Natural killer cell (primary cell): ENCODE measurements around the gene FER. TPM values are rescaled to one million over a fixed set of nuclear protein-coding genes. Genes with fewer than 3 reads are reported as not detected.

ENCODE experiments used
- ATAC-seq, 3 donors: fragments of 150-1000 bp in 2 of 3; fragments of 200-7000 bp in 1 of 3; cut with Tn5 transposase; 1 replicate in 1 of 3; 2 replicates in 2 of 3; pipeline ENCODE4 v1.10.0; 2021; ENCODE audit warnings: mild to moderate bottlenecking in 2 of 3, moderate library complexity in 2 of 3
- DNase-seq, 2 donors: peaks; one replicate each; pipeline versions ENCODE4 v3.0.0 to v3.0.0-alpha.2; 2013 to 2021; ENCODE audit warnings: mixed read lengths in 1 of 2
- H3K27ac ChIP-seq: one replicate; pipeline ENCODE4 v1.5.1; 2013; ENCODE audit warnings: mild to moderate bottlenecking, low read length
- H3K27me3 ChIP-seq: one replicate; pipeline ENCODE4 v1.6.1; 2013; ENCODE audit warnings: low read length; ENCODE audit not compliant: control insufficient read depth, insufficient read depth
- H3K36me3 ChIP-seq: one replicate; pipeline ENCODE4 v1.6.1; 2013; ENCODE audit warnings: low read length; ENCODE audit not compliant: control insufficient read depth, insufficient read depth
- H3K4me1 ChIP-seq: one replicate; pipeline ENCODE4 v1.6.1; 2013; ENCODE audit warnings: low read length; ENCODE audit not compliant: control insufficient read depth, insufficient read depth
- H3K4me3 ChIP-seq: one replicate; pipeline ENCODE4 v1.5.1; 2013; ENCODE audit warnings: low read length
- H3K9me3 ChIP-seq: one replicate; pipeline ENCODE4 v1.6.1; 2013; ENCODE audit warnings: low read length; ENCODE audit not compliant: control insufficient read depth, insufficient read depth
- H3K27ac Mint-ChIP-seq, 2 donors: one replicate each; pipeline ENCODE4 v1.8.0; 2022; ENCODE audit warnings: mild to moderate bottlenecking in 2 of 2, mixed read lengths in 2 of 2, moderate library complexity in 1 of 2
- H3K27me3 Mint-ChIP-seq, 2 donors: one replicate each; pipeline ENCODE4 v1.8.0; 2022; ENCODE audit warnings: low read depth in 2 of 2, mixed read lengths in 2 of 2
- H3K36me3 Mint-ChIP-seq: one replicate; pipeline ENCODE4 v1.8.0; 2022; ENCODE audit warnings: mixed read lengths
- H3K4me1 Mint-ChIP-seq, 2 donors: one replicate each; pipeline ENCODE4 v1.8.0; 2022; ENCODE audit warnings: mixed read lengths in 2 of 2
- H3K4me3 Mint-ChIP-seq: one replicate; pipeline ENCODE4 v1.8.0; 2022; ENCODE audit warnings: mild to moderate bottlenecking, moderate library complexity, mixed read lengths
- H3K9me3 Mint-ChIP-seq, 2 donors: one replicate each; pipeline ENCODE4 v1.8.0; 2022; ENCODE audit warnings: mixed read lengths in 2 of 2
- WGBS: methylation state at CpG from one replicate; pipeline ENCODE4 v1.1.7; 2013; ENCODE audit warnings: missing lambda C conversion rate; ENCODE audit not compliant: insufficient coverage; 5-methylcytosine and 5-hydroxymethylcytosine counted together
- intact Hi-C: fragments of 100-400 bp; cut with micrococcal nuclease; formaldehyde crosslinking; loops from one replicate; pipeline ENCODE4 v1.14.2; 2022
- total RNA-seq, 4 donors: library from RNA; stranded (reverse); fragments of 120-200 nt in 1 of 4; gene quantifications; one replicate each; pipeline versions ENCODE4 v1.2.3 to v1.2.4, GENCODE V29; 2013 to 2022
- TF ChIP-seq, protein P1 (sequence below): fragments of 200-600 bp; IDR thresholded peaks from one replicate; pipeline ENCODE4 v1.8.0; 2022; ENCODE audit warnings: antibody characterized with exemption

Gene FER
- total RNA-seq, 3 donors from 2014 or later (not counting 1 experiment from before 2014, with no cell fraction given) = 17.3 to 25.2 (median 19.4) TPM

DNA sequence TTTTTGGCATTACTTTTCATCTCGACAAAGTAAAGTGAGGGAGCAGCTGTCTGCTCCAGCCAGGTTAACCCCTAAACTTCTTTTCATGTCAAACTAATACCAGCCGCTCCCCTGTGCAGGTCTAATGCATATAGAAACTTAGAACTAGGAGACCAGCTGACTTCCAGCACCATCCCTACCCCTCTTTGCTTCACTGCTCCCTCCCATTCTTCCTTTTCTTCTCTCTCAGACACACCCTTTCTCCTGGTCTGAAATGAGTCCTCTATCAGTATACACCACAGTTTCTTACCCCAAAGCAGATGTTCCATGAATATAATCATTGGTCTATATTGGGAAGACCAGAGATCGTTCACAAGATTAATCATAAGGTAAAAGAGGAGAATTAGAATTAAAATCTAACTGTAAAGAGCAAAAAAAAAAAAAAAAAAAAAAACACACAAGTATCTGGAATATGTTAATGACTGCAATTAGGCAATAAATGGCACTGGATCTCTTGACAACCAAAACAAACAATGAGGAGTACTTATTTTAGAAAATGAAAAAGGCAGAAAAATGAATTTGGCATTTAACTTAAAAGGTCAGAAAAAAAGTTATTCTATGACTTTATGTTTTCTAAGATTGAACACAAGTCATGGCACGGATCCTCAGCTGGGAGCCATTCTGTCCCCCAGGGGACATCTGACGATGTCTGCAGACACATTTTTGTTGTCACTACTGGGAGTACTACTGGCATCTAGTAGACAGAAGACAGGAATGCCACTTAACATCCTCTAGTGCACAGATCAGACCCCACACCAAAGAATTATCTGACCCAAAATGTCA is 452.3 kb downstream of the FER start:
- Mint-ChIP-seq H3K36me3 (no peaks in the 10 kb centered on the region), H3K27ac (no peak overlapping the region), H3K4me1 (no peaks in the 10 kb centered on the region), H3K9me3 (peaks cover 2 to 3% of the 10 kb centered on the region in 2 donors), H3K27me3 (peaks cover 0 to 3% of the 10 kb centered on the region in 2 donors), H3K4me3 (no peak overlapping the region)
- no peaks in the 10 kb centered on the region for H3K36me3 ChIP-seq
- intact Hi-C loops = no loop called here
- no peaks in the 10 kb centered on the region for H3K27me3 ChIP-seq
- ATAC-seq (no peak), DNase-seq (no peak)
- WGBS = 91% methylated on average over 4 of the region's 5 CpGs
- no peaks in the 10 kb centered on the region for H3K4me1 ChIP-seq
- peaks cover 5% of the 10 kb centered on the region for H3K9me3 ChIP-seq
- no peak overlapping the region for H3K27ac ChIP-seq
- H3K4me3 ChIP-seq = no peak overlapping the region
- TF ChIP-seq, protein P1, sequence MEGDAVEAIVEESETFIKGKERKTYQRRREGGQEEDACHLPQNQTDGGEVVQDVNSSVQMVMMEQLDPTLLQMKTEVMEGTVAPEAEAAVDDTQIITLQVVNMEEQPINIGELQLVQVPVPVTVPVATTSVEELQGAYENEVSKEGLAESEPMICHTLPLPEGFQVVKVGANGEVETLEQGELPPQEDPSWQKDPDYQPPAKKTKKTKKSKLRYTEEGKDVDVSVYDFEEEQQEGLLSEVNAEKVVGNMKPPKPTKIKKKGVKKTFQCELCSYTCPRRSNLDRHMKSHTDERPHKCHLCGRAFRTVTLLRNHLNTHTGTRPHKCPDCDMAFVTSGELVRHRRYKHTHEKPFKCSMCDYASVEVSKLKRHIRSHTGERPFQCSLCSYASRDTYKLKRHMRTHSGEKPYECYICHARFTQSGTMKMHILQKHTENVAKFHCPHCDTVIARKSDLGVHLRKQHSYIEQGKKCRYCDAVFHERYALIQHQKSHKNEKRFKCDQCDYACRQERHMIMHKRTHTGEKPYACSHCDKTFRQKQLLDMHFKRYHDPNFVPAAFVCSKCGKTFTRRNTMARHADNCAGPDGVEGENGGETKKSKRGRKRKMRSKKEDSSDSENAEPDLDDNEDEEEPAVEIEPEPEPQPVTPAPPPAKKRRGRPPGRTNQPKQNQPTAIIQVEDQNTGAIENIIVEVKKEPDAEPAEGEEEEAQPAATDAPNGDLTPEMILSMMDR = no peak

DNA sequence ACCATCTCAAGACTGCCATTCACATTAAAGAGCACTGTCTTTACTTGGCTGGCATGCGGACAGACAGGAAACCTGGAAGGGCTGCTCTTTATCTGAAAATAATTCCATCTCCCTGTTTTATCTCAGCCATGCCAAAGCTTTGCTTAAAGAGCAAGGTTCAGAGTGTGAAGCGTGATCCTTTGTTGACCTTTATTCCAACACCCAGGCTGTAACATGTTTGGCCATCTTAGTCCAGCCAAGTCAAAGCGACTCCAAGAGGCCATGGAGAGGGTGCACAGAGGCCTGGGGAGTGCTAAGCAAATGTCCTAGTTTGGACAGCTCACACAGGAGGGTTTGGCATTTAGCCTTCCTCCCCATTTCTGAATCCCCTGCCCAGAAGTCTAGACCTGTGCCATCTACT is 467.3 kb downstream of the FER start:
- Mint-ChIP-seq H3K36me3 (no peaks in the 10 kb centered on the region), H3K9me3 (peaks cover 2% of the 10 kb centered on the region in 2 donors), H3K27me3 (peaks cover 14 to 15% of the 10 kb centered on the region in 2 donors), H3K27ac (no peak overlapping the region), H3K4me3 (no peak overlapping the region), H3K4me1 (no peaks in the 10 kb centered on the region)
- TF ChIP-seq, protein P1 = no peak
- Histone ChIP-seq H3K4me1 (no peaks in the 10 kb centered on the region), H3K27me3 (no peaks in the 10 kb centered on the region), H3K9me3 (peaks cover 3% of the 10 kb centered on the region), H3K4me3 (no peak overlapping the region), H3K27ac (no peak overlapping the region), H3K36me3 (no peaks in the 10 kb centered on the region)
- ATAC-seq (no peak), DNase-seq (no peak)
- WGBS = 84% methylated on average over 3 of the region's 3 CpGs
- intact Hi-C loops = no loop called here

DNA sequence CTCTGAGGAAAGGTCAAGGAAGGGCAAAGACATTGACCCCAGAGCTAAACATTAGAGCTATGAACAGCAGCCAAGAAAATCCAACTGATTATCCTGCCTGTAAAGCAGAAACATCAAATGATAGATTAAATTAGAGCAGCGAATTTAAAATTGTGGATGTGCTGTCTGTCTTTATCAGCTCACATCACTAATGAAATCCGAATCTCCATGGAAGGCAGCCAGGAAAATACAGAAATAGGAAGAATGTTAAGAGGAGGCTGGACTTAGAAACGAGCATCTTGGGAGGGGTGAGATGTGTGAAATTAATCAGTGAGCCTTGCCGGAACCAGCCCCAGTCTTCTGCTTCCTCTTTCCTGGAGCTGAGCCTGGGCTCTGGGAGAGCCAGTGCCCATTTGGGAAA is 471.1 kb downstream of the FER start:
- H3K4me3 ChIP-seq = no peak overlapping the region
- intact Hi-C loops = no loop called here
- no peak overlapping the region for H3K27ac ChIP-seq
- Mint-ChIP-seq H3K4me1 (no peaks in the 10 kb centered on the region), H3K27ac (no peak overlapping the region), H3K9me3 (peaks cover 0 to 2% of the 10 kb centered on the region in 2 donors), H3K4me3 (no peak overlapping the region), H3K27me3 (peaks cover 10 to 15% of the 10 kb centered on the region in 2 donors), H3K36me3 (no peaks in the 10 kb centered on the region)
- no peaks in the 10 kb centered on the region for H3K4me1 ChIP-seq
- peaks cover 3% of the 10 kb centered on the region for H3K9me3 ChIP-seq
- DNase-seq (no peak), ATAC-seq (no peak)
- TF ChIP-seq, protein P1 = no peak
- no peaks in the 10 kb centered on the region for H3K36me3 ChIP-seq
- WGBS = 87% methylated on average over 4 of the region's 4 CpGs
- no peaks in the 10 kb centered on the region for H3K27me3 ChIP-seq
